ENCODE results near the gene GEMIN7.

GEMIN7 gene

DNA sequence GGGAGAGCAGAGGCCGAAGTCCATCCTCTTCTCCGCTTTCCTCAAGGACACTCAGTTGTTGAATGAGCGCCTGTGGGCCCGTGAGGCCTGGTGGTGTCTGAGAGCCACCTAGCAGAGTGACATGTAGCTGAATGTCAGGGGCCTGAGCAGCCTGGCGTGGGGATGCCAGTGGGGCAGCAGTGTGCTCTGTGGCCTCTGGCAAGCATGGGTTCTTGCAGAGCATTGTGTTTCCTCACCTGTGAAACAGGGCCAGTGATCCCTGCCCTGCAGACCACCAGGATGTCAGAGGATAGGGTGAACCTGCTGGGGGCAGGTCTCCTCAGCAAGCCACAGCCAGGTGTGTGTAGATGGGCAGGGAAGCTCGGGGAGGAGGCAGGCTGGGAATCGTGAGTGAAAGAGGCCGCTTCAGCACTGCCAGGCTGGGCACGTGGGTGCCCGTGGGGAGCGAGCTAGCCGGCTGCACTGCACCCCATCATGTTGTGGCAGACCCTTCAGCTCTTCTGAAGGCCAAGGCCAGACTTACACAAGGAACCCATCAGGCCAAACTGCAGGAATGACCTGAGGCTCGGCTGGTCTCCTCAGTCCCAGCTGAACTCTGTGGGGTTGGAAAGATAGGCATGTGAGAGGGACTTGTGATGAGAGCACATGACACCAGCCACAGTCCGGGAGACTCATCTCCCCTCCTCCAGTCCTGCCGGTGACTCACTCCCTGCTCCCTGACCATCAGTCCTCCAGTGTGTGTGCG is 18.9 kb downstream of the GEMIN7 start:
- Mint-ChIP-seq H3K4me1 (peaks cover 85% of the 10 kb centered on the region), H3K9me3 (no peaks in the 10 kb centered on the region), H3K36me3 (ENCODE audit: low read depth) (peaks cover 10% of the 10 kb centered on the region), H3K27me3 (ENCODE audit: low read depth) (no peaks in the 10 kb centered on the region), H3K27ac (peak overlapping the region; percentile 67 to 73 (median 67)), H3K4me3 (peak overlapping the region; percentile 63 to 77 (median 67))
- TF ChIP-seq, protein P1, sequence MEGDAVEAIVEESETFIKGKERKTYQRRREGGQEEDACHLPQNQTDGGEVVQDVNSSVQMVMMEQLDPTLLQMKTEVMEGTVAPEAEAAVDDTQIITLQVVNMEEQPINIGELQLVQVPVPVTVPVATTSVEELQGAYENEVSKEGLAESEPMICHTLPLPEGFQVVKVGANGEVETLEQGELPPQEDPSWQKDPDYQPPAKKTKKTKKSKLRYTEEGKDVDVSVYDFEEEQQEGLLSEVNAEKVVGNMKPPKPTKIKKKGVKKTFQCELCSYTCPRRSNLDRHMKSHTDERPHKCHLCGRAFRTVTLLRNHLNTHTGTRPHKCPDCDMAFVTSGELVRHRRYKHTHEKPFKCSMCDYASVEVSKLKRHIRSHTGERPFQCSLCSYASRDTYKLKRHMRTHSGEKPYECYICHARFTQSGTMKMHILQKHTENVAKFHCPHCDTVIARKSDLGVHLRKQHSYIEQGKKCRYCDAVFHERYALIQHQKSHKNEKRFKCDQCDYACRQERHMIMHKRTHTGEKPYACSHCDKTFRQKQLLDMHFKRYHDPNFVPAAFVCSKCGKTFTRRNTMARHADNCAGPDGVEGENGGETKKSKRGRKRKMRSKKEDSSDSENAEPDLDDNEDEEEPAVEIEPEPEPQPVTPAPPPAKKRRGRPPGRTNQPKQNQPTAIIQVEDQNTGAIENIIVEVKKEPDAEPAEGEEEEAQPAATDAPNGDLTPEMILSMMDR (IDR thresholded peaks at IDR 0.05; ENCODE audit: unreplicated experiment in 3 of 3): no peak

GRCh38 chr19:45098521-45099466 is 19.7 kb downstream of the GEMIN7 start:
- peak overlapping the region; percentile 46 to 73 (median 67) for H3K27ac Mint-ChIP-seq

DNA sequence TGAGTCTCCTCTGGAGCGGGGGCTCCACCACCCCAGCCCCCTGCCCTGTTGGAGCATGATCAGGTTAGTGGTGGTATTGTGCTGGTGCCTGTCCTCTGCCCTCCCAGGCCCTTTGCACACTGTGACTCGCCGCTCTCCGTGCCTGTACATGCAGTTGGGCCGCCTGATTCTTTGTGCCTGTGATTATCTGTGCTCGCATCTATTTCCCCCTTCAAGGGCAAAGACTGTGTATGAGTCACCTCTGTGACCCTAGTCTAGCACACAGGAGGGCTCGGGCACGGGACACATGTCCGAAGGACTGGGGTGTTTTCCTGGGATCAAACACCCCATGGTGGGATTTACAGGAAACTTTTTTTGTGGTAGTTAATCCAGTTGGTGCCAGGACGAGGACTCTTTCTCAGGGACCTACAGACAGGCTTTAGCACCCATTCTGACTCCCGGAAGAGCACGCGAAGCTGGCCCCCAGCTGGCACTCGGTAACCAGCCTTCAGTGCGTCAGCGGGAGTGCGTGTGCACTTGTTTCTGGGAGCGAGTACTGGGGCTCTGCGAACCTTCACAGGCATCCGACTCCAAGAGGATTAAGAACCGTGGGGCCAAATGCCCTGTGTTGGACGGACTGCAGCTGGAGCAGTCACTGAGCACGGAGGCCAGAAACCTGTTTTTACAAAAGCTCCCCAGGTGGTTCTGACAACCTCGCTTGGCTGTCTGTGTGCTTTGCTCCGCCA is 20.6 kb downstream of the GEMIN7 start:
- no peaks in the 10 kb centered on the region for H3K9me3 Mint-ChIP-seq
- H3K36me3 Mint-ChIP-seq (ENCODE audit: low read depth): peaks cover 8% of the 10 kb centered on the region
- H3K27ac Mint-ChIP-seq: peak overlapping the region; percentile 19 to 73 (median 46)
- H3K4me3 Mint-ChIP-seq: peak overlapping the region; percentile 2 to 42 (median 20)
- H3K27me3 Mint-ChIP-seq (ENCODE audit: low read depth): no peaks in the 10 kb centered on the region
- TF ChIP-seq, protein P1 (IDR thresholded peaks at IDR 0.05; ENCODE audit: unreplicated experiment in 3 of 3): no peak
- H3K4me1 Mint-ChIP-seq: peaks cover 89% of the 10 kb centered on the region

More at GRCh38 chr19:45098521-45099466, 19.7 kb downstream of the GEMIN7 start:
- H3K9me3 Mint-ChIP-seq: no peaks in the 10 kb centered on the region
- H3K4me1 Mint-ChIP-seq: peaks cover 89% of the 10 kb centered on the region
- H3K36me3 Mint-ChIP-seq (ENCODE audit: low read depth): peaks cover 10% of the 10 kb centered on the region
- TF ChIP-seq, protein P1 (IDR thresholded peaks at IDR 0.05; ENCODE audit: unreplicated experiment in 3 of 3): no peak
- H3K4me3 Mint-ChIP-seq: peak overlapping the region; percentile 45 to 64 (median 54)
- H3K27me3 Mint-ChIP-seq (ENCODE audit: low read depth): no peaks in the 10 kb centered on the region

DNA sequence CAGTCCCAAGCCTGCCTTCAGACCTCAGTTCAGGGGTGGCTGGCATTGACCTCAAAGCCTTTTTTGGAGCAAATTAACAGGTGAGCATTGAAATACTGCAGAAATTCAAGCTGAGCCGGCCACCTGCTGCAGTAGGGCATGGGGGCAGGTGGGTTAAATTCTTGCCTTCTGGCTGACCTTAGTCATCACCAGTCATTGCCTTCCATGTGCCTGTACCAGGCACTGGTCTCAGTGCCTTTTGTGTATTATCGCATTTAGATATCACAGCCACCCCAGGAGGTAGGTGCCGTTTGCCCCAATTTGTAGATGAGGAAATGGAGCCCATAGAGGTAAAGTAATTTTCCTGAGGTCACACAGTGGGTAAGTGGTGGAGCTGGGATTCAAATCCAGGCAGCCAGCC is 21.1 kb downstream of the GEMIN7 start:
- H3K9me3 Mint-ChIP-seq: no peaks in the 10 kb centered on the region
- H3K27me3 Mint-ChIP-seq (ENCODE audit: low read depth): no peaks in the 10 kb centered on the region
- H3K36me3 Mint-ChIP-seq (ENCODE audit: low read depth): peaks cover 4% of the 10 kb centered on the region
- TF ChIP-seq, protein P1 (IDR thresholded peaks at IDR 0.05; ENCODE audit: unreplicated experiment in 3 of 3): no peak
- H3K4me1 Mint-ChIP-seq: peaks cover 89% of the 10 kb centered on the region
- H3K4me3 Mint-ChIP-seq: peak overlapping the region in 1 of 3 experiments; percentile 37
- peak overlapping the region in 2 of 3 experiments; percentile 83 to 87 for H3K27ac Mint-ChIP-seq

DNA sequence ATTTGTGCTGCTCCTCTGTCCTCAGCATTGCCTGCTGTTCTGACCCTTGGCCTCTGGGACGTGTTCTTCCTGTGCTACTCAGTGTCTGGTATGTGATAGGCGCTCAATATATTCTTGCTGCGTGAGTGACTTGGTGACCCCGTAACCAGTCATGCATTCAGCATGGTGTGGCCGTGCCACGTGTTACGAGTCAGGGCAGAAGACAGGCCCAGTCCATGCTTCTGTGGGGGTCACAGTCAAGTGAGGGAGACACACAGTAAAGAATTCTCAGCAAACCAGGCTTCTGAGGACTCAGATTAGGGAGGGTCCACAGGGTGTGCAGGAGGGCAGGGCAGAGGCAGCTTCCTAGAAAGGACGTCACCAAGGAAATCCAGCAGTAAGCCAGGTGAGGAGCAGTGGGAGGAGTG is 21.8 kb downstream of the GEMIN7 start:
- H3K36me3 Mint-ChIP-seq (ENCODE audit: low read depth): peaks cover 2% of the 10 kb centered on the region
- H3K27ac Mint-ChIP-seq: peak overlapping the region; percentile 20 to 87 (median 83)
- TF ChIP-seq, protein P1 (IDR thresholded peaks at IDR 0.05; ENCODE audit: unreplicated experiment in 3 of 3): no peak
- H3K27me3 Mint-ChIP-seq (ENCODE audit: low read depth): no peaks in the 10 kb centered on the region
- H3K9me3 Mint-ChIP-seq: no peaks in the 10 kb centered on the region
- peak overlapping the region in 2 of 3 experiments; percentile 3 to 37 for H3K4me3 Mint-ChIP-seq
- H3K4me1 Mint-ChIP-seq: peaks cover 91% of the 10 kb centered on the region
